Measurements from ENCODE around the gene ELK1.

DNA sequence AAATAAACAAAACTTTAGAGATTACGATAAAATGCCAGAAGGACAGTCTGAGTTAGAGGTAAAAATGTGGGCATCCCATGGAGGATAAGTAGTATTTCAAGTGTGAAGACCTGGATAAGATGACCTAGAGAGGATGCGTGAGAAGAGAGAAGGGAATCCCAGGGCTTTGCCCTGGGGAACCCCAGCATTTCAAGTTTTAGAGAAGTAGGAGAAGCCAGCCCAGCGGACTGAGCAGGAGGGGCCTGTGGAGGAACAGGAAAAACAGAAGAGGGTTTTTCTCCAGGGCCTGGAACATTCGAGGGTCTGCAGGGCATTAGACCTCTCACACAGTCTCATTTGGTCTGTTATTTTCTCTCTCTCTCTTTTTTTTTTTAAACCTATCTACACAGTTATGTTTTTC, 17.7 kb downstream of the ELK1 start:
- TF ChIP-seq EZH2phosphoT487 (IDR thresholded peaks at IDR 0.05; ENCODE audit: unreplicated experiment) (no peak), EZH2 (IDR thresholded peaks at IDR 0.05; ENCODE audit: low read depth, unreplicated experiment) (no peak), NANOG (IDR thresholded peaks at IDR 0.05; ENCODE audit: borderline replicate concordance) (no peak)

All from GM23338 (cell line).